Large intestine (tissue), 3 donors: Measurements from ENCODE around the gene SEMA3A. TPM values are rescaled to one million over a fixed set of nuclear protein-coding genes. Genes with fewer than 3 reads are reported as not detected.
A peak's percentile ranks its signal among the peaks of the same experiment; 100 is the strongest.

Experiments used
- DNase-seq, 2 donors: peaks; one replicate each; pipeline versions ENCODE4 v3.0.0 to v3.0.0-alpha.2; 2013
- H3K27ac ChIP-seq: one replicate; pipeline ENCODE4 v1.5.1; 2013; ENCODE audit warnings: low read length
- H3K27me3 ChIP-seq: 2 replicates; pipeline ENCODE4 v1.6.1; 2013; ENCODE audit warnings: low read length; ENCODE audit not compliant: control insufficient read depth, insufficient read depth
- H3K36me3 ChIP-seq: 2 replicates; pipeline ENCODE4 v1.6.1; 2013; ENCODE audit warnings: low read length; ENCODE audit not compliant: control insufficient read depth, insufficient read depth
- H3K4me1 ChIP-seq: one replicate; pipeline ENCODE4 v1.6.1; 2013; ENCODE audit warnings: low read length; ENCODE audit not compliant: control insufficient read depth, insufficient read depth
- H3K4me3 ChIP-seq: one replicate; pipeline ENCODE4 v1.5.1; 2013; ENCODE audit warnings: low read length
- H3K9me3 ChIP-seq: one replicate; pipeline ENCODE4 v1.6.1; 2013; ENCODE audit warnings: mild to moderate bottlenecking, low read depth, low read length, moderate library complexity; ENCODE audit not compliant: control insufficient read depth
- WGBS: methylation state at CpG from one replicate; pipeline ENCODE4 v1.1.5; 2013; ENCODE audit warnings: low lambda C conversion rate; ENCODE audit not compliant: insufficient coverage; 5-methylcytosine and 5-hydroxymethylcytosine counted together
- polyA plus RNA-seq: library from polyadenylated mRNA; unstranded; fragments of 120-200 nt; gene quantifications from one replicate; pipeline ENCODE4 v1.2.1, GENCODE V29; 2013

The SEMA3A gene
- polyA plus RNA-seq, 1 donor: 11.7 TPM

DNA sequence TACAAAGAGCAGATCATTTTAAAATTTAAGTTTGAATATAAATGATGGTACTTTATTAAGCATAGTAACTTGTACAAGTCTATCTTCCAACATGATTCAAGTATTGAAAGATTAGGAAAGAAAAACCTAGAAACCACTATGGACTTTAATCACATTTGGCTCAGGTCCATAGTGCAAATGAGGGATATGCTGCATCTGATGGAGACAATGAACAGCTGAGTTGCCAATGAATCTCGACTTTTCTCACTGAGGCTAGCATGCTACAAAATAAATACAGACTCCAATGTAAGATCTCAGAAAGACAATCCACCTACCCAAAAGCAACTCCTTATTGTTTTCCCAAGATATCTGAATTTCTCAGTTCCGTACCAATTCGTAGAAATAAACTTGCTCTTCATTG, 89.8 kb downstream of the SEMA3A start:
- 100% methylated on average over 2 of the region's 3 CpGs for WGBS
- H3K4me3 ChIP-seq: no peak overlapping the region
- DNase-seq: no peak
- no peak overlapping the region for H3K27ac ChIP-seq
- H3K9me3 ChIP-seq: no peaks in the 10 kb centered on the region
- H3K36me3 ChIP-seq: no peaks in the 10 kb centered on the region
- no peaks in the 10 kb centered on the region for H3K4me1 ChIP-seq
- H3K27me3 ChIP-seq: no peaks in the 10 kb centered on the region

DNA sequence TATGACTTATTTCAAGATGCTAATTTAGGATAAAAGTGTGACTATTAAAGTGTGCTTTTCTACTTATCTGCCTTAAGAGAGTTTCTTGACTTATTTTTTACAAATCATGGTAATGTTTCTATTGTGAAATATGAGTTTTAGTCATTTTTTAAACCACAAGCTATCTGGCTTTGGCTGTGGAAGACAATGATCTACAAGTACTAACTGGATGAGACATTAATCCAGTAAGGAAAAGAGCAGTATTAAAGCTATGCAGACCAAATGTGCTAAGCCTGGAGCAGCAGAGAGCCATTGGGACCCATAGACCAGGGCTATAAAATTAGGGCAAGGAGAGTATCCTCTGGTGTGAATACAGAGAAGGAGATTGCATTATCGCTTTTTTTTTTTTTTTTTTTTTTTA, 92.4 kb downstream of the SEMA3A start:
- Histone ChIP-seq H3K36me3 (no peaks in the 10 kb centered on the region), H3K27ac (no peak overlapping the region), H3K4me3 (no peak overlapping the region), H3K4me1 (no peaks in the 10 kb centered on the region), H3K27me3 (no peaks in the 10 kb centered on the region), H3K9me3 (no peaks in the 10 kb centered on the region)
- no CpG with 5 or more reads among the region's 1 CpG for WGBS
- DNase-seq: no peak

DNA sequence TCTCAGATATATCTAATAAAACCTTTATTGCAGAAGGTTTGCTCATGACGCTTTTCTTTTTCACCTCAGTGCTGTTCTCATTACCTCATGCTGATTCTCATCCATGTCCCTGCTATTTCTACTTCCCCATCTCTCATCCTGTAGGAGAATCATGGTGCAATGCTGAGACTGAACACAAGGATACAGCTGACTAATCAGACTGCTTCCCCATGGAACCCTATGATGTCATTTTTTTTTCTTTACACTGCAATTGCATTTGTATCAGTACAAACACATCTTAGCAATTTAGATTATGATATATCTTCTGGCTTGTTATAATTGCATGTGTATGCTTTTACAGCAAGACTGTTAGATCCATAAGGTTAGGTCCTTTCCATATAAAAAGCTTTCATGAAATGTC, 93.7 kb downstream of the SEMA3A start:
- Histone ChIP-seq H3K27ac (no peak overlapping the region), H3K4me3 (no peak overlapping the region), H3K4me1 (no peaks in the 10 kb centered on the region), H3K27me3 (no peaks in the 10 kb centered on the region), H3K9me3 (no peaks in the 10 kb centered on the region), H3K36me3 (no peaks in the 10 kb centered on the region)
- DNase-seq: no peak
- no CpG with 5 or more reads among the region's 1 CpG for WGBS

DNA sequence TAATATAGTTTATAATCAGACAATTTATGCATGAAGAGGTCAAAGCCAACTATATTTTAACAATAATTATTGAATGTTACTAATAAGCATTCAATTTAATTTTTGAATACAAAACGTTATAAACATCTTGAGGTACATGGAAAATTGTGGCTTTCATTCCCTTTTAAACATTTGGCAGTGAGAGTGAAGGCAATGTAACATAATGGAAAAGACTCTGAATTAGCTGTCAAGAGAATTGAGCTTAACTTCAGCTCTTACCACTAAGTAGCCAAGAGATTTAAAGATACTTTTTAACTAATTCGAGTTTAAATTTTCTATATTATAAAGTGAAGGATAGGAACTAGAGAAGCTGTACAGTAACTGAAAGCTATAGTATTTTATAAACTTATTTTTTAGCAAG, 98.6 kb downstream of the SEMA3A start:
- Histone ChIP-seq H3K27ac (no peak overlapping the region), H3K9me3 (no peaks in the 10 kb centered on the region), H3K4me3 (no peak overlapping the region), H3K36me3 (no peaks in the 10 kb centered on the region), H3K27me3 (no peaks in the 10 kb centered on the region), H3K4me1 (no peaks in the 10 kb centered on the region)
- DNase-seq: no peak
- 63% methylated on average over 1 of the region's 2 CpGs for WGBS

DNA sequence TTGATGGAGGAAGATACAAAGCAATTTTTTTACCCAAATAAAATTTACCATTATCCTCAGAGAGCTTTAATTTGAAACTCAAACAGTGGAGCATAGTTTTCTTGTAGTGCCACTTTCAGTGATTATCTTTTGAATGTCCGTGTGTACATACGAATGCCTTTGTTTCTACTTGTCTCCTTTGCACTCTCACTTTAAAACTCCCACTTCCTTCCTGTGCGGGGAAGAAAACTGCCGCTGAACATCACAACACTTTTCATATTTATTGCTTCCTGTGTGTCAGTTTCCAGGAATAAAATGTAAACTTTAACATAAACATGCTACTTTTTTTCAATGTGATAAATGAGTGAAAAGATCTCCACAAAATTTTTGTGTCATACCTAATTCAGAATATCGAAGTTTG, 102.4 kb downstream of the SEMA3A start:
- 71% methylated on average over 1 of the region's 5 CpGs for WGBS
- H3K4me3 ChIP-seq: no peak overlapping the region
- H3K27me3 ChIP-seq: no peaks in the 10 kb centered on the region
- no peaks in the 10 kb centered on the region for H3K36me3 ChIP-seq
- DNase-seq: peak in 1 of 2 donors; percentile 17
- no peaks in the 10 kb centered on the region for H3K4me1 ChIP-seq
- H3K27ac ChIP-seq: no peak overlapping the region
- H3K9me3 ChIP-seq: no peaks in the 10 kb centered on the region

DNA sequence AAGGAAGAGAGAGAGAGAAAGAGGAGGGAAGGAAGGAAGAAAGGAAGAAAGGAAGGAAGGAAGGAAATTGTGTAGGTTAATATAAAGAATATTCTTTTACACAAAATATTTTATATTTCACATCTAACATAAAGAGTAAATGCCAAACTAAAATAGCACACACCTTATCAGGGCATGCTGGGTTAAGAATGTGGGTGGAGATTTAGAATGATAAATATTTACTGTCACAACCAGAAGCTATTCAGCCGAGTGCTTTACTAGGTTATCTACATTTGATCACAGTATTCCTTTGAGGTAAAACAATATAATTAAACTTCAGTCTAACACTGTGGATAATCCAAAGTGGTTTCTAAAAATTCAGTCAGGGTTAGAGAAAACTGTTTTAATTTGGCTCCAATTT, 103.3 kb downstream of the SEMA3A start:
- WGBS: no CpG with 5 or more reads among the region's 1 CpG
- no peak overlapping the region for H3K27ac ChIP-seq

DNA sequence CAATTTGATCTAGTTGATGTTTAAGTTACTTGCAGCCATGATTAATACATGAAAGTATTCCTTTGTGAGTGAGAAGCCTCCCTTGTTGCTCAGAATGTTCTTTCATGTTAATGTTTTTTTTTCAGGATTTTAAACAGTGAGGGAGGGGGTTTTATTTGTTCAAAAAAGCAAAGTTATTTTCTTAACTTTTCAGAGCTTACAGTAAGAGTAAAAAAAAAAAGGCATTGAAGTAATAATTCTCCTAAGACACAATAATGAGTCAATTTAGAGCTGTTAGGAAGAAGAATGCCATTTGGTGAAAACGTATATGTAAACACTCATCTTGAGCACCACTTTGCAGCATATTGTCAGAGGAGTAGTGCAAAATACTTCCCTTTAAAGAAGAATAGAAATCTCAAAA, 105.8 kb downstream of the SEMA3A start:
- no peak for DNase-seq
- Histone ChIP-seq H3K36me3 (no peaks in the 10 kb centered on the region), H3K4me3 (no peak overlapping the region), H3K27me3 (no peaks in the 10 kb centered on the region), H3K4me1 (no peaks in the 10 kb centered on the region), H3K27ac (no peak overlapping the region), H3K9me3 (no peaks in the 10 kb centered on the region)
- 100% methylated on average over 1 of the region's 1 CpG for WGBS

More for the DNA sequence above, 103.3 kb downstream of the SEMA3A start:
- Histone ChIP-seq H3K4me1 (no peaks in the 10 kb centered on the region), H3K36me3 (no peaks in the 10 kb centered on the region), H3K9me3 (no peaks in the 10 kb centered on the region), H3K4me3 (no peak overlapping the region), H3K27me3 (no peaks in the 10 kb centered on the region)
- no peak for DNase-seq

DNA sequence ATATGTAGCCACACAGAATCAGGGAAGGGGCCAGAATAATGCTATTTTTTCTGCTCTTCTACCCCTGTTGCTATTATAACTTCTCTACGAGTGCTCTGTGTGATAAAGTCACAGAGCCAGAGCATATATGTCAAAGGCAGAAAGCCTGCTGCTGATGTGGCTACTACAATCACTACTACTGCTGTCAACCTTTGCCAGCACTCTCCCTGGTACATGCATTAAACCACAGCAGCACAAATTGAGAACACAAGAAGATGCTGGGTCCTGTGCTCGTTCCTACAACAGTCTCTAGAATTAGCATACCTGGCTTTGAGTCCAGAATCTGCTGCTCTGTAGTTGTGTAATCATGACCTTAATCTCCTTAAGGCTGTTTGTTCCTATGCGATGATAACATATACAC, 108.6 kb downstream of the SEMA3A start:
- no peaks in the 10 kb centered on the region for H3K9me3 ChIP-seq
- DNase-seq: no peak
- no peak overlapping the region for H3K27ac ChIP-seq
- H3K4me3 ChIP-seq: no peak overlapping the region
- H3K36me3 ChIP-seq: no peaks in the 10 kb centered on the region
- 88% methylated on average over 1 of the region's 3 CpGs for WGBS
- H3K4me1 ChIP-seq: no peaks in the 10 kb centered on the region
- no peaks in the 10 kb centered on the region for H3K27me3 ChIP-seq

DNA sequence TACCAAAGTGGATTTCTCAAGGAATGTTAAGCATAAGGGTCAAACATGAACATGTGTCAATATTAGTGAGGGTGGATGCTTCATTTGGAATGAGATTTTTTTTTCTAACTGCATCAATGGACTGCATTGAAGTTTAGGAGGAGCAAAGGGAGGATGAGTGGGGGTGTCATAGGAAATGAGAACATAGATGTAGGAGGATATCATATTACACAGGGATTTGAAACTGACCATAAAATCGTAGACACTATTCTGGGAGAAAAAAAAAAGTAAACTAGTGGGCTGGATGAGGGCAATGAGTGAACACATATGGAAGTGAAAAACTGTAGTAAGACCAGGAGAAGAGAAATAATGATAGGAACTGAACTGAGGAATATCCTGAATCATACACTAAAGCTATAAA, 109.4 kb downstream of the SEMA3A start:
- Histone ChIP-seq H3K4me1 (no peaks in the 10 kb centered on the region), H3K4me3 (no peak overlapping the region), H3K9me3 (no peaks in the 10 kb centered on the region), H3K36me3 (no peaks in the 10 kb centered on the region), H3K27me3 (no peaks in the 10 kb centered on the region), H3K27ac (no peak overlapping the region)
- no peak for DNase-seq
- 17% methylated on average over 1 of the region's 1 CpG for WGBS

DNA sequence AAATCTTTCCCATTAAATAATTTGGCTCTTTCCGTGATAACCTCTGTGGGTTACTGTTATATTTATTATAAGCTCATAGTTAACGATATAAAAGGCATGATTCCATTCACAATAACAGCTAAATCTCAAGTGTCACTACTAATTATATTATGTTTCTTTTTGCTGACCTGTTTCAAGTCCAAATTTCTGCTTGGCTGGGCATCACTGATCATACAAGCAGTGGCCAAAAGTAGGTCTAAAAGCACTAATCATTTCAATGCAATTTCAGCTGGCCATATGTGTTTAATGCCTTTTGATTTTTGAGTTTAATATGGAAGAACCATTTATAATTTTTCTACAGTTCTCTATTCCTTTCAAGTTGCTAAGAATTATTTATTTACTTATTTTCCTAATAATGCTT, 110.7 kb downstream of the SEMA3A start:
- Histone ChIP-seq H3K9me3 (no peaks in the 10 kb centered on the region), H3K4me3 (no peak overlapping the region), H3K36me3 (no peaks in the 10 kb centered on the region), H3K4me1 (no peaks in the 10 kb centered on the region), H3K27me3 (no peaks in the 10 kb centered on the region), H3K27ac (no peak overlapping the region)
- 86% methylated on average over 1 of the region's 2 CpGs for WGBS
- no peak for DNase-seq

DNA sequence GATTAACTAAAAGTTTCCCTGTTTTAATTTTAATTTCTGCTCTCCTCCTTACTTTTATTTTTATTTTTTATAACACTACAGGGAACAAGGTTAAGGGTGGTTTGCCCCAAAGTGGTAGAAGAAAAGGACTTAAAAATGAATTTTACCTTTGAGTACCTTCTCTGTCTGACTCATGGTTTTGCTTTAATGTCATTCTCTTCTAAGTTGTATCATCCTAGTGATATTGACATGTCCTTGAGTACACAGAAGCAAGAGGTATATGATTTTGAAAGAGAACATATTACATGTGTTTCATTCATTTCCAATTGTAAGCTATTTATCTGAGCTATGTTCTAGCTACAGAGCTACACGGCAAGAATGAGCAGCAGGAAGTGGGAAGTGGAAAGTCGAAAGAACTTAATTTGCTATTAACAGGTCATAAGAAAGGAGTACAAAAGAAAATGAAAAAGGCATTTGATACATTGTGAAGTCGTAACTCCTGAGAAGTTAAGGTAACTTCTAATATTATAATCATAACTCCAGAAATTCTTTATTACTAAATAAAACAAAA, 112.5 kb downstream of the SEMA3A start:
- Histone ChIP-seq H3K36me3 (no peaks in the 10 kb centered on the region), H3K4me1 (no peaks in the 10 kb centered on the region), H3K4me3 (no peak overlapping the region), H3K27ac (no peak overlapping the region), H3K27me3 (no peaks in the 10 kb centered on the region), H3K9me3 (no peaks in the 10 kb centered on the region)
- DNase-seq: no peak
- 87% methylated on average over 3 of the region's 3 CpGs for WGBS
